ENCODE data around the gene SDCCAG8. TPM values are rescaled to one million over a fixed set of nuclear protein-coding genes. Genes with fewer than 3 reads are reported as not detected.
A peak's percentile ranks its signal among the peaks of the same experiment; 100 is the strongest.

SDCCAG8 gene
- total RNA-seq, 3 donors from 2014 or later (not counting 1 experiment from before 2014, with no cell fraction given) = 17.8 to 28.3 (median 21.2) TPM

- Mint-ChIP-seq H3K36me3 (no peaks in the 10 kb centered on the region), H3K9me3 (no peaks in the 10 kb centered on the region), H3K4me3 (no peak overlapping the region), H3K27me3 (ENCODE audit: low read depth in 2 of 2) (no peaks in the 10 kb centered on the region), H3K4me1 (peaks cover 6 to 17% of the 10 kb centered on the region in 2 donors), H3K27ac (no peak overlapping the region)
- DNase-seq (no peak), ATAC-seq (no peak)
- Histone ChIP-seq H3K27ac (ENCODE audit: low read length) (no peak overlapping the region), H3K9me3 (ENCODE audit: control insufficient read depth, insufficient read depth, low read length) (no peaks in the 10 kb centered on the region), H3K4me1 (ENCODE audit: control insufficient read depth, insufficient read depth, low read length) (peaks cover 19% of the 10 kb centered on the region), H3K36me3 (ENCODE audit: control insufficient read depth, insufficient read depth, low read length) (no peaks in the 10 kb centered on the region), H3K27me3 (ENCODE audit: control insufficient read depth, insufficient read depth, low read length) (no peaks in the 10 kb centered on the region), H3K4me3 (ENCODE audit: low read length) (no peak overlapping the region)
- intact Hi-C loops (cut with micrococcal nuclease) = no loop called here
- WGBS (ENCODE audit: insufficient coverage) = 93% methylated on average over 4 of the region's 4 CpGs
- TF ChIP-seq CTCF (IDR thresholded peaks at IDR 0.05) = no peak
Measured at GRCh38 chr1:243266231-243266630, 10.4 kb downstream of the SDCCAG8 start.

GRCh38 chr1:243267471-243267880 lies 11.6 kb downstream of the SDCCAG8 start:
- Histone ChIP-seq H3K27ac (ENCODE audit: low read length) (no peak overlapping the region), H3K4me1 (ENCODE audit: control insufficient read depth, insufficient read depth, low read length) (peaks cover 19% of the 10 kb centered on the region), H3K27me3 (ENCODE audit: control insufficient read depth, insufficient read depth, low read length) (no peaks in the 10 kb centered on the region), H3K36me3 (ENCODE audit: control insufficient read depth, insufficient read depth, low read length) (peaks cover 5% of the 10 kb centered on the region), H3K9me3 (ENCODE audit: control insufficient read depth, insufficient read depth, low read length) (no peaks in the 10 kb centered on the region), H3K4me3 (ENCODE audit: low read length) (no peak overlapping the region)
- 87% methylated on average over 9 of the region's 10 CpGs for WGBS (ENCODE audit: insufficient coverage)
- TF ChIP-seq CTCF (IDR thresholded peaks at IDR 0.05) = no peak
- no peak overlapping the region for H3K27ac Mint-ChIP-seq
- peaks cover 6 to 15% of the 10 kb centered on the region in 2 donors for H3K4me1 Mint-ChIP-seq
- ATAC-seq (peak in 1 of 3 donors; percentile 44), DNase-seq (no peak)
- H3K9me3 Mint-ChIP-seq = no peaks in the 10 kb centered on the region
- intact Hi-C loops (cut with micrococcal nuclease) = no loop called here
- H3K27me3 Mint-ChIP-seq (ENCODE audit: low read depth in 2 of 2) = no peaks in the 10 kb centered on the region
- H3K36me3 Mint-ChIP-seq = no peaks in the 10 kb centered on the region
- no peak overlapping the region for H3K4me3 Mint-ChIP-seq

GRCh38 chr1:243267914-243268653 lies 12.2 kb downstream of the SDCCAG8 start:
- Histone ChIP-seq H3K27ac (ENCODE audit: low read length) (no peak overlapping the region), H3K27me3 (ENCODE audit: control insufficient read depth, insufficient read depth, low read length) (no peaks in the 10 kb centered on the region), H3K36me3 (ENCODE audit: control insufficient read depth, insufficient read depth, low read length) (peaks cover 5% of the 10 kb centered on the region), H3K4me3 (ENCODE audit: low read length) (no peak overlapping the region), H3K9me3 (ENCODE audit: control insufficient read depth, insufficient read depth, low read length) (no peaks in the 10 kb centered on the region), H3K4me1 (ENCODE audit: control insufficient read depth, insufficient read depth, low read length) (peaks cover 19% of the 10 kb centered on the region)
- Mint-ChIP-seq H3K4me1 (peaks cover 6 to 15% of the 10 kb centered on the region in 2 donors), H3K36me3 (no peaks in the 10 kb centered on the region), H3K4me3 (no peak overlapping the region), H3K27me3 (ENCODE audit: low read depth in 2 of 2) (no peaks in the 10 kb centered on the region), H3K27ac (no peak overlapping the region), H3K9me3 (no peaks in the 10 kb centered on the region)
- no peak for DNase-seq
- TF ChIP-seq CTCF (IDR thresholded peaks at IDR 0.05) = no peak
- WGBS (ENCODE audit: insufficient coverage) = 52% methylated on average over 10 of the region's 12 CpGs
- intact Hi-C loops (cut with micrococcal nuclease) = no loop called here
- ATAC-seq = peak in 1 of 3 donors; percentile 69

Measured in natural killer cell (primary cell).